MG63 (cell line): ENCODE results near the gene TBC1D17. TPM values are rescaled to one million over a fixed set of nuclear protein-coding genes. Genes with fewer than 3 reads are reported as not detected.

Experiments used
- DNase-seq: peaks from one replicate; pipeline ENCODE4 v3.0.0-alpha.2; 2020
- H3K27me3 ChIP-seq: fragments of 250-450 bp; sonication (Bioruptor Pico); 2 replicates; pipeline ENCODE4 v1.5.1; 2020; ENCODE audit warnings: mild to moderate bottlenecking, moderate library complexity
- H3K36me3 ChIP-seq: fragments of 250-450 bp; sonication (Bioruptor Pico); 2 replicates; pipeline ENCODE4 v1.5.1; 2020; ENCODE audit warnings: mild to moderate bottlenecking, moderate library complexity
- H3K4me3 ChIP-seq: fragments of 250-450 bp; sonication (Bioruptor Pico); 2 replicates; pipeline ENCODE4 v1.5.1; 2020; ENCODE audit warnings: mild to moderate bottlenecking, moderate library complexity
- H3K9me3 ChIP-seq: fragments of 250-450 bp; sonication (Bioruptor Pico); 2 replicates; pipeline ENCODE4 v1.5.1; 2020; ENCODE audit warnings: mild to moderate bottlenecking, moderate library complexity
- total RNA-seq: library from RNA; depleted of rRNA; stranded (reverse); fragments of >200 nt; shearing (Covaris generic); gene quantifications from 2 replicates; pipeline ENCODE4 v1.2.3, GENCODE V29; 2014; ENCODE audit warnings: low replicate concordance

TBC1D17 gene
- total RNA-seq, 1 experiment from 2014 or later, result 11.5 TPM

DNA sequence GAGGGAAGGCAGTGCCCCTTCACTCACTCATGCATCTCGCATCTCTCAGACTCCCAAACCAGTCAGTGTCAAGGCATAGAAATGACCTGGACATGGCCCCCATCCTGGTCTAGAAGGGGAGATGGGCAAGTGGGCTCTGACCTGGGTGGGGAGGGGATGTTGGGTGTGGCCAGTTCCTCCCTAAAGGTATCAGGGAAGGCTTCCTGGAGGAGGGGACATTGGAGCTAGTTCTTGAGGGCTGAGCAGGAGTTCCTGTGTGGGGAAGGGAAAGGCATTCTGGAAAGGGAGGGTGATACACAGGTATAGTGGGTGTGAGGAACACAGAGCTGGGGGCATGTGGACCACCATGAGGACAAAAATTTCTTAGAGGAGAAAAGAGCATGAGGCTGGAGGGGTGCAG is 15.2 kb downstream of the TBC1D17 start:
- Histone ChIP-seq H3K4me3 (no peak overlapping the region), H3K27me3 (no peaks in the 10 kb centered on the region)

DNA sequence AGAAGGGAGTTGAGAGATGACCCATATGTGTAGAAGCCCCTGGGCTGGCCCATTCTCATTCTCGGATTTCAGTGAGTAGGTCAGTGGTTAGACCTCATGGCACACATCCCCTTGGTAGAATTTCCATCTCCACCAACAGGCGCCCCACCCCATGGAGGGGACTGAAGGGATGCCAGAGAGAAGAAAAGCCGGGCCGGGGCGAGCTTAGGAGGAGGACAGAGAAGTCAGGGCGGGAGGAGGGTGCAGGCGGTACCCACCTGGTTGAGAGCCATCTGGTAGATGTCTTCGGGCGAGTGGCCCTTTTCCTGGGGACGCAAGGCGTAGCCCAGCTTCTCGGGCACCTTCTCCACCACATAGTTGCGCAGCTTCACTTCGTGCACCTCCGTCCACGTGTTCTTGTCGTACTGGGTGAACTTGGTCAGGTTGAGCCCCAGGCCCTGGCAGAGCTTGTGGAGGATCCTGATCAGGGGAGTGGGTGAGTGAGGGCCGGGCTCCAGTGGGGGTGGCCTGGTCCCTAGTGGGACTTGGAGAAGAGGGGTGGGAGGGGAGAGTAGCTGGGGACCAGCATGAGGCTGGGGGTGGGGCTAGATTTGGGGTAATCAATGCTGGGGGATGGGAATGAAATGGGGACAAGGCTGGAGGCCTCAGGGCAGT is 16.6 kb downstream of the TBC1D17 start:
- H3K36me3 ChIP-seq, result no peaks in the 10 kb centered on the region
- no peaks in the 10 kb centered on the region for H3K27me3 ChIP-seq
- H3K9me3 ChIP-seq, result no peaks in the 10 kb centered on the region
- H3K4me3 ChIP-seq, result no peak overlapping the region
- DNase-seq, result no peak

More for the DNA sequence above, 15.2 kb downstream of the TBC1D17 start:
- no peaks in the 10 kb centered on the region for H3K36me3 ChIP-seq
- no peak for DNase-seq
- no peaks in the 10 kb centered on the region for H3K9me3 ChIP-seq

DNA sequence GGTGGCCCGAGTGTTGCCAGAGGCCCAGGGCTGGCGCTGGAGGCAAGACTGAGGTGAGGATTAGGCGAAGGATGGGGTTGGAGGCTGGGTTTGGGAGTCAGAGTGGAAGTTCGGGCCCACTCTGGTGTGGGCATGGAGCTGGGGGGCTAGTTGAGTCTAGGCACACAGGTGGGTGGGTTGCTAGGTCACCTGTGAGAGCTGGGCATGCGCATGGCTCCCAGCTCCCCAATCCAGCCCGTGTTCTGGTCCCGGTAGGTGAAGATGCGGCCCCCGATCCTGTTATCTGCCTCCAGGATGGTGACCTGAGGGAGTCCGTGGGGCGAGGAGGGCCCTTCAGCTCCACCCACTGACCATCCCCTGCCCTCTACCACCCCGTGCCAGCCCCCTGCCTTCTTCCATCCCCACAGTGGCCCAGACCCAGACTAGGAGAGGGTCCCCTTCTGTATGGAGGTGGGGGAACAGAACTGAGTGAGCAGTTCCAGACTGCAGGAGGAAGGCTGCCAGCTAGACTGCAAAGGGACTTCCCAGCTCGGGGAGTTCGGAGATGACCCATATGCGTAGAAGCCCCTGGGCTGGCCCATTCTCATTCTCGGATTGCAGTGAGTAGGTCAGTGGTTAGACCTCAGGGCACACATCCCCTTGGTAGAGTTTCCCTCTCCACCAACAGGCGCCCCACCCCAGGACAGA is 17.5 kb downstream of the TBC1D17 start:
- H3K36me3 ChIP-seq, result no peaks in the 10 kb centered on the region
- H3K27me3 ChIP-seq, result no peaks in the 10 kb centered on the region
- no peak for DNase-seq
- H3K4me3 ChIP-seq, result no peak overlapping the region
- H3K9me3 ChIP-seq, result no peaks in the 10 kb centered on the region

DNA sequence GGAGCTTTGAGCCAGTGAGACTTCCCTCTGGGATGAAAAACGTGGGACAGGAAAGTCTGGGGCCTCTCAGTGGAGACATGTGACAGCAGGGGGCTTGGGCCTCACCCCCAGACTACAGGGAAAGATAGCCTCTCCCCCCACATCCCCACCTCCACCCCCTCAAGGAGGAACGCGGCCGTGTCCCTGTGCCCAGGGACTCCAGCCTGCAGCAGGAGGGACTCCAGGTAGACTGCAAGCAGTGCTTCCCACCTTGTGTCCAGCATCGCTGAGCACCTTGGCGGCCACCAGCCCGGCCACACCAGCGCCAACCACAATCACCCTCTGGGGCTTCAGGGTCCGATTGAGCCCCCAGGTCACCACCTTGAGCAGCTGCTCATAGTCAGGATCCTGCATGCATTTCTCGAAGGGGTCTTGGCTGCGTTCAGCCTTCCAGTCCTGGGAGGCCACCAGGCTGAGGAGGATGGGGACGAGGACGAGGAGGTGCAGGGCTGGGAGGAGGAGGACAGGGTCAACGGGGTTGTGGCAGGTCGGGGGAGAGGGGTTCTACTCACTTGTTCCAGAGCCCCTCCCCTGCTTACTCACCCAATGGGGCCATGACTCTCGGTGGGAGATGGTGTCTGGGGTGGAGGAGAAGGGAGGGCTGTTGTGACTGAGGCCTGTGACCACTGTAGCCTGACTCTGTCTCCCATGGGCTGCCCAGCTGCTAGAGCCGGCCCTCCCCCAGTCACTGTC is 18.2 kb downstream of the TBC1D17 start:
- H3K9me3 ChIP-seq, result no peaks in the 10 kb centered on the region
- no peaks in the 10 kb centered on the region for H3K27me3 ChIP-seq
- DNase-seq, result no peak
- H3K36me3 ChIP-seq, result no peaks in the 10 kb centered on the region
- no peak overlapping the region for H3K4me3 ChIP-seq

DNA sequence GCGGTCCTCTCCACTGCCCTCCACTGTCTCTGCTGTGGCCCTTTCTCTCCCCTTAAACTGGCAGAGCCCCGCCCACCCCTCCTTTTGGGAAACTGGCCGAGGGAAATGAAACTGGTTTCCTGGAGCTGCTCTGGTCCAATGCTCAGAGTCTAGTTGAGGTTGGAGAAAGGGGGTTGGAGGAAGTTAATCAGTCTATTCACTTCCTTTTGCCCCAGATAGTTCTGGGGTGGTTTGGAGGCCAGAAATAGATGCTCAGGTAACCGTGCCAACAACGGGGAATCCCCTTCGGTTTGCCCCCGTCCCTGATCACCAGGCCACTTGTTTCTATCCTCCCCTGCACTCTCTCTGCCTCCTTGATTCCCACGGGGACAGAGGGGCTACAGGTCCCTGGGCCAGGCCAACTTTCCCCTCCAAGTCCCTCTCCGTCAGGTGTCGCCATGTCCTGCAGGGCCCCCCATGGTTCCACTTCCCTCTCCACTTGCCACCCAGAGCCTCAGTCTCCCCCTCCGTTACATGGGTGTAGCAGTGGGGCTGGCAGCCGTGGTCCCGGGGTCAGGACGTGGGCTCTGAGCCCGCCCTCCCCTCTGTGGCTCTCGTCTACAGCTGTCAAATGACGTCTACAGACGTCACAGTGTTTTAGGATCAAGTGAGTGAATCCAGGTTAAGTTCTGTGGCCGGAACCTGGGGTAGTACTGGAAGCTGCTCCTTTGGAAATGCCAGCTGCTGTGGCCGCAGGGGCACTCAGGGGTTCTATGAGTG is 19.5 kb downstream of the TBC1D17 start, which contains the start of gene IL4I1:
TSS of gene IL4I1 (minus strand) at position 25 of the 759 bp plus-strand sequence. CDS start 727 bp downstream, outside the sequence.
- DNase-seq, result no peak
- H3K4me3 ChIP-seq, result no peak within 1 kb of the TSS

DNA sequence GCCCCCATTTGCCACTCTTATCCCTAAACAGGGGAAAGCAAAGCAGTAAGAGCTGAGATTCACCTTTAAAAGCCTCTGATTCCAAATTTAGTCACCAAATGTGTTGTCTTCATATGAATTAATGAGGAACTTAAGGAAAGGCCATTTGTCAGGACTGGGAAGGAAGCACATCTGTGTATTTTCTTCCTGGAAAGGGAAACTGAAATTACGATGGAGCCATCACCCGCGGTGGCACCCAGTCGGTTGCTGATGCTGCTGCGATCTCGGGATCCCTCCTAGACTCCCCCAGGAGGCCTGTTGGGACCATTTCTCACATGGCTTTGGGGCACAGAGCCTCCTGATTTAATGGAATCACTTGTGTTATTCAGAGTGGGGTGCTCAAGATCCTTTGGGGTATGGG is 26.6 kb downstream of the TBC1D17 start:
- no peaks in the 10 kb centered on the region for H3K27me3 ChIP-seq
- DNase-seq, result no peak
- H3K4me3 ChIP-seq, result no peak overlapping the region
- peaks cover 28% of the 10 kb centered on the region for H3K36me3 ChIP-seq
- H3K9me3 ChIP-seq, result no peaks in the 10 kb centered on the region

More for the DNA sequence above, 19.5 kb downstream of the TBC1D17 start, which contains the start of gene IL4I1:
- Histone ChIP-seq H3K9me3 (no peaks in the 10 kb centered on the region), H3K27me3 (no peaks in the 10 kb centered on the region), H3K36me3 (no peaks in the 10 kb centered on the region)

DNA sequence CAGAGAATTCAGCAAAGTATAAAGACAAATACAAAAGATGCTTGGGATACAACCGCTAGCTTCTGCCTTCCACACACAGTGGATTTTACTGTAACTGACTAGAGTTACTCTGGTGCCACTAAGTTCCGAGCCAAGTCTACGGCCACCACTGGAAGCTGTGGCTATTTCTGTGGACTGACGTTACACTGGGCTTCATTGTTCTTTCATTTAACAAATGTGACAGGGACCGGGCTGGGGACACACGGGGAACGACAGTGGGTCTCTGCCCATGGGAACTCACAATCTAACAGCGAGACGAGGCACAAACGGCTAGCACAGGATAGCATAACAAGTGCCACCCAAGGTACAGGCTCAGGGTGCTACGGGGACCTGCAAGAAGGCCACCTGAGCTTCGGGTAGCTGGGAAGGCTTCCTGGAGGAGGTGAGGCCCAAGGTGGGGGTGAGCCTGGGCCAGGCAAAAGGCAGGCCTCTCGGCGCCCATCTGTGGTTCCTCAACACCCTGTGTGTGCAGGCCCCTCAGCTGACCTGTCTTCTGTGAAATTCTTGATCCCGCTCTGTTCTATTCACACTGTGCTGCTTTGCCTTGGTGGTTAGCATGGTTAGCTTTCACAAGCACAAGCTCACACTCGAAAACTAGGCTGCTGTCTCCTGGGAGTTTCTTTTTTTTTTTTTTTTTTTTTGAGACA is 29.5 kb downstream of the TBC1D17 start:
- no peaks in the 10 kb centered on the region for H3K27me3 ChIP-seq
- H3K36me3 ChIP-seq, result peaks cover 54% of the 10 kb centered on the region
- H3K4me3 ChIP-seq, result no peak overlapping the region
- no peaks in the 10 kb centered on the region for H3K9me3 ChIP-seq
- no peak for DNase-seq

DNA sequence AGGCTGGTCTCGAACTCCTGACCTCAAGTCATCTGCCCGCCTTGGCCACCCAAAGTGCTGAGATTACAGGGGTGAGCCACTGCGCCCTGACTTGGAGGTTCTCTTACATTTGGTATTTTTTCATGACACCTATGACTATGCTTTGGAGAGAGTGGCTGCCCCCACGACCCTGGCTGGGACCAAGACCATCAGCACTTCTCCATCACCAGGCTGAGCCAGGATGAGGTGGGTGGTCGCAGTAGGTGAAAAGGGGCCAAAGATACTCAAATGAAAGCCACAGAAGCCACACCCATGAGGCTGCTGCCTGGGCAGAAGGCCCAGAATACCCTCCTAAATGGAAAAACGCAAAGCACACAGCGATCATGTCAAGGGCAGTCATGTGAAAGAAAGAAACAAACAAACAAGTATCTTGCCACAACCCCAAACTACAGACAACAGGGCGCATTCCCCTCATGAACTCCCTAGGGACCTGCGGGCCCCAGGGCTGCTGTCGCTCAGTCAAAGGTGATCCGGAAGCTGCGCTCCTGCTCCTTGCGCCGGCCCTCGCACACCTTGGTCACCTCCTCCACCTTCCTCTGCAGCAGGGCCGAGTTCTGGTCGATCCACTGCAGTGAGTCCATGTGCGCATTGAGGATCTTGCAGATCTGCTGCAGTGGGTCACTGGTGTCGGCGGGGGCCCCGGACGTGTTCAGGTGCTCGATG is 30.4 kb downstream of the TBC1D17 start:
- Histone ChIP-seq H3K27me3 (no peaks in the 10 kb centered on the region), H3K9me3 (no peaks in the 10 kb centered on the region), H3K4me3 (no peak overlapping the region), H3K36me3 (peaks cover 62% of the 10 kb centered on the region)
- DNase-seq, result no peak

DNA sequence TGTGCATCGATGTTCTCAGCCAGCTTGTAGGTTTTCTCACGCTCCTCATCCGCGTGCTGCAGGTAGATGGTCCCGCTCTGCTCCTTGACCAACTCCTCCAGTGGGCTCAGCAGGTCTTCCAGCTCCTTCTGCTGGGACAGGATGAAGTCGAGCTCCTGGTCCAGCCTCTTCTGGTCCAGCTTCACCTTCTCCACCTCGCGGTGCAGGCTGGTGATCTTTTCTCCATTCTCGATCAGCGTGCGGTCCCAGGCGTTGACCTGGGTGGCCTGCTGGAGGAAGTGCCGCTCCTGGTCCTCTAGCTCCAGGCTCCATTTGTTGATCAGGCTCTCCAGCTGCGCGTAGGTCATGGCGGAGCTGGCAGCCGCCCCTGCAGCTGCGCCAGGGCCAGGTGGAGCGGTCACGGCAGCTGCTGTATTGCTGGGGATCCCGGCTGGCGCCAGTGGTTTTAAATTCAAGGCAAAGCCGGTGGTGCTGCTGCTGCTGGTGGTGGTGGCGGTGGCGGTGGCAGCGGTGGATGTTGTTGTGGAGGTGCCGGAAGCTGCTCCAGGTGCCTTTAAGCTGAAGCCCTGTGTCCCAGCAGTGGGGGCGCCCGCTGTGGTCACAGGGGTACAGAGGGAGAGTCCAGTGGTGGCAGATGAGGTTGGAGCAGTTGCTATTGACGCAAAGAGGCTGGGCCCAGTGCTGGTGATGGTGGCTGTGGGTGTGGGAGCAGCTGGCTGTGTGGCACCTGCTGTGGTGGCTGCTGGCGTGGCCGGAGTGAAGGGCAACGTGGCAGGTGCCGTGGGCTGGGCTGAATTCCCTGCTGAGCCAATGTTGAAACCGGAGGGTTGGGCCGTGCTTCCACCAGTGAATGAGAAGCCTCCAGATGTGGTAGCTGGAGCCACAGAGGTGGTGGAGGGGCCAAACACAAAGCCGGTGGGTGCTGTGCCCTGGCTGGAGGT is 31.2 kb downstream of the TBC1D17 start:
- H3K36me3 ChIP-seq, result peaks cover 70% of the 10 kb centered on the region
- no peak overlapping the region for H3K4me3 ChIP-seq
- no peaks in the 10 kb centered on the region for H3K27me3 ChIP-seq
- no peaks in the 10 kb centered on the region for H3K9me3 ChIP-seq
- DNase-seq, result no peak

DNA sequence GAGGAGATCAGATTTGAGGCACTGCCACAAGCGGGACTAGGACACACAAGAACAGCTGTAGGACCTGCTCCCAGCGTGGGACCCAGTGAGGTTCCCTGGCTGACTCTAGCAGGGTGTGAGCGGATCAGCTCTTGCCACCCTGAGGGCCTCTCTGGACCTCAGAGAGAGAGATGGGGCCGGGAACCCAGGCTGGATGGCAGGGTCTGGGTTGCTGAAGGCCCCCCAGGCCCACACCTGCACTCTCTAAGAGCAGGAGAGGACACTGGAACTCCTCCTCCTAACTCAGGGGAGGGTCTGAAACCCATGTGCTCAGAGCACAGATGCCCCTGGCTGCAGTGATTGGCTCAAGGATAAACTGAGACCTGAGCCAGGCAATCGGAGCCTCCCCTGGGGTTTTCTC is 32.7 kb downstream of the TBC1D17 start:
- Histone ChIP-seq H3K36me3 (peaks cover 81% of the 10 kb centered on the region), H3K9me3 (no peaks in the 10 kb centered on the region), H3K4me3 (no peak overlapping the region), H3K27me3 (no peaks in the 10 kb centered on the region)
- DNase-seq, result no peak

DNA sequence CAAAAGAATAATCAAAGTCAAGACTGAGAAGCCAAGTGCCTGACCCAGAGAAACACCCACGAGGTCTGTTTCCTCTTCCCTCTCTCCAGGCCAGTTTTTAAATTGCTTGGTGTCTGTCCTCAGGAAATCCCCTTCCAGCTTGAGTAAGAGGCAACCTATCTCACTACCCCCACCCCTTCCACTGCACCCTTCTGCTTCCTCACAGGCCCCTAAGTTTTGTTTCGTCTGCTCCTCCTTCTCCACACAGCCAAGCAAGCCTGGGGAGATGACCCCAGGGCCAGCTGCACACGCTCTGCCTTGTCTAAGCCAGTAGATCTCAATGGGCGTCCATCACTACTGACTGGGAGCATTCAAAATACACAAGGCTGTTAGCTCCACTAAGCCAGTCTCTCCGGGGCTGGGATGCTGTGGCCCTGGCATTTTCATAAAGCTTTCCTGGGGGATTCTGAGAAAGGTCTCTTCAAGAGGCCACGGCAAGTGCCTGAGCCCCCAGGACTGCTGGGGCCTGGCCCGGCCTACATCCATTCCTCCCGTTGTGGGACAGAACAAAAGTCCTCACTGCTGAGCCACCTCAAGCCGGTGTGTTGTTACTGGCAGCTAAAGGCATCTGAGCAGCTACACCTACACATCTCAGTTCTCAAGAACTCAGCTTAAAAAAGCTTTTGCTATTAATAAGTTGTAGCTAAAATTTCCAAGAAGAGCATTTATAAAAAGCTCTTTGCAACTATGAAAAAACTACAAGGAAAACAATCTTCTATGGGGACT is 34.1 kb downstream of the TBC1D17 start:
- peaks cover 93% of the 10 kb centered on the region for H3K36me3 ChIP-seq
- no peaks in the 10 kb centered on the region for H3K9me3 ChIP-seq
- no peaks in the 10 kb centered on the region for H3K27me3 ChIP-seq
- no peak for DNase-seq
- H3K4me3 ChIP-seq, result no peak overlapping the region

DNA sequence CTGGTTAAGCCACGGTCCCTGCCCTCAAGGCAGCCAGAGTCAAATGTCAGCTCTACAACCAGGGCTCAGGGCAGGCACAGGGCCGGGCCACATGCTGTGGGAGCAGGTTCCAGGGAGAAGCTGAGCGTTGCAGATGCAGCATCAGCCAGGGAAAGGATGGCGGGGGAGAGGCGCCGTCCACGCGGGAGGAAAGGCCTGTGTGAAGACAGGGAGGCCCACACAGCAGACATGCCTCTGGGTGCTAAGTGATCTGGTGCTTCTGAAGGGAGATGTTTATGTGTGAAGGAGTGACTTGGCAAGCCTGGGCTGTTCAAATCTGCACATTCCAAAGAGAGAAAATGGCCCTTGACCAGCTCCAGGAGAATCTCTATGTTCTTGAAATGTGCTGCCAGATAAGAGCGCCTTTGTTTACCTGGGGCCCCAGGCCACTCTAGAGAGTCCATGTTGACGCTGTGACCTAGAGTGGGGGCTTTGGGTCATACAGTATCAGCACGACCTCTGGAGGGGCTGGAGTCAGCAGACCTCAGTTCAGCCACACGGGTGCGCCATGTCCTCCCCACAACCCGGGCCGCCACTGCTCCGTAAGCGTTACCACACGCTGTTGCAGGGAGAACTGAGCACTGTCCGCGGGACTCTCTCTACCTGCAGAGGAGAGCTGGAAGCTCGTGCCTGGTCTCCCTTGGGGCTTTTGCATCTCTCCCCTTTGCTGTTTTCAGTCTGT is 35.6 kb downstream of the TBC1D17 start:
- DNase-seq, result no peak
- Histone ChIP-seq H3K4me3 (no peak overlapping the region), H3K9me3 (no peaks in the 10 kb centered on the region), H3K36me3 (peaks cover 91% of the 10 kb centered on the region), H3K27me3 (no peaks in the 10 kb centered on the region)

DNA sequence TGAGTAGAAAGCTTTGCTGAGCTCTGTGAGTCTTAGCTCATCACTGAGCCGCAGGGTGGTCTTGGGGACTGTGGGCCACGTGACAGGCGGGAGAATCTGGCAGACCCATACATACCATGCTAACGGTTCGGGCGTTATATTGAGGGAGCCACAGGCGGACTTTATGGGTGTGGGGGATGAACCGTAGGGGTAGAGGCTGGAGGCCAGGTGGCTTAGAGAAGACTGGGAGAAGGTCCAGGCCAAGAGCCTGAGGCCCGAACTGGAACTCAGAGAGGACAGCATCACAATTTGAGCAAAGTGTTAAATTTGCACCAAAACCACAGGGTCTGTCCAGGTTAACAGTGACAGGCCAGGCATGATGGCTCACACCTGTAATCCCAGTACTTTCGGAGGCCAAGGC is 36.2 kb downstream of the TBC1D17 start:
- H3K36me3 ChIP-seq, result peaks cover 90% of the 10 kb centered on the region
- DNase-seq, result no peak
- no peaks in the 10 kb centered on the region for H3K9me3 ChIP-seq
- H3K27me3 ChIP-seq, result no peaks in the 10 kb centered on the region
- no peak overlapping the region for H3K4me3 ChIP-seq

DNA sequence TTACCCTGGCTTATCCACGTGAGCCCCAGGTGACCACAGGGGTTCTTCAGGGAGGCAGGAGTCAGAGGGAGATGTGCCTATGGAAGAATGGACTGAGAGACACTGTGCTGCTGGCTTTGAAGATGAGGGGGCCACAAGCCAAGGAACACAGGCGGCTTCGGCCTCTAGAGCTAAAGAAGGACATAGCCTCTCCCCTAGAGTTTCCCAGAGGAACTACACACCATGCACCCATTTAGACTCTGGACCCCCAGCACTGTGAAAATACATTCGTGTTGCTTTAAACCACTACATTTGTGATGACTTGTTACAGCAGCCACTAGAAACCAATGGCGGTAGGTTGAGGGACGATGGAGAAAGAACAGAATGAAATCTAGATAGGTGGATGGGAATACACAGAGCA is 37.8 kb downstream of the TBC1D17 start:
- no peaks in the 10 kb centered on the region for H3K9me3 ChIP-seq
- H3K27me3 ChIP-seq, result no peaks in the 10 kb centered on the region
- DNase-seq, result no peak
- H3K36me3 ChIP-seq, result peaks cover 86% of the 10 kb centered on the region
- H3K4me3 ChIP-seq, result no peak overlapping the region
